Natural killer cell (primary cell): ENCODE data around the gene CLEC4M. TPM values are rescaled to one million over a fixed set of nuclear protein-coding genes. Genes with fewer than 3 reads are reported as not detected.

Experiments
- ATAC-seq, 3 donors: fragments of 150-1000 bp in 2 of 3; fragments of 200-7000 bp in 1 of 3; cut with Tn5 transposase; 1 replicate in 1 of 3; 2 replicates in 2 of 3; pipeline ENCODE4 v1.10.0; 2021; ENCODE audit warnings: mild to moderate bottlenecking in 2 of 3, moderate library complexity in 2 of 3
- DNase-seq, 2 donors: peaks; one replicate each; pipeline versions ENCODE4 v3.0.0 to v3.0.0-alpha.2; 2013 to 2021; ENCODE audit warnings: mixed read lengths in 1 of 2
- H3K27ac ChIP-seq: one replicate; pipeline ENCODE4 v1.5.1; 2013; ENCODE audit warnings: mild to moderate bottlenecking, low read length
- H3K27me3 ChIP-seq: one replicate; pipeline ENCODE4 v1.6.1; 2013; ENCODE audit warnings: low read length; ENCODE audit not compliant: control insufficient read depth, insufficient read depth
- H3K36me3 ChIP-seq: one replicate; pipeline ENCODE4 v1.6.1; 2013; ENCODE audit warnings: low read length; ENCODE audit not compliant: control insufficient read depth, insufficient read depth
- H3K4me1 ChIP-seq: one replicate; pipeline ENCODE4 v1.6.1; 2013; ENCODE audit warnings: low read length; ENCODE audit not compliant: control insufficient read depth, insufficient read depth
- H3K4me3 ChIP-seq: one replicate; pipeline ENCODE4 v1.5.1; 2013; ENCODE audit warnings: low read length
- H3K9me3 ChIP-seq: one replicate; pipeline ENCODE4 v1.6.1; 2013; ENCODE audit warnings: low read length; ENCODE audit not compliant: control insufficient read depth, insufficient read depth
- H3K27ac Mint-ChIP-seq, 2 donors: one replicate each; pipeline ENCODE4 v1.8.0; 2022; ENCODE audit warnings: mild to moderate bottlenecking in 2 of 2, mixed read lengths in 2 of 2, moderate library complexity in 1 of 2
- H3K27me3 Mint-ChIP-seq, 2 donors: one replicate each; pipeline ENCODE4 v1.8.0; 2022; ENCODE audit warnings: low read depth in 2 of 2, mixed read lengths in 2 of 2
- H3K36me3 Mint-ChIP-seq: one replicate; pipeline ENCODE4 v1.8.0; 2022; ENCODE audit warnings: mixed read lengths
- H3K4me1 Mint-ChIP-seq, 2 donors: one replicate each; pipeline ENCODE4 v1.8.0; 2022; ENCODE audit warnings: mixed read lengths in 2 of 2
- H3K4me3 Mint-ChIP-seq: one replicate; pipeline ENCODE4 v1.8.0; 2022; ENCODE audit warnings: mild to moderate bottlenecking, moderate library complexity, mixed read lengths
- H3K9me3 Mint-ChIP-seq, 2 donors: one replicate each; pipeline ENCODE4 v1.8.0; 2022; ENCODE audit warnings: mixed read lengths in 2 of 2
- WGBS: methylation state at CpG from one replicate; pipeline ENCODE4 v1.1.7; 2013; ENCODE audit warnings: missing lambda C conversion rate; ENCODE audit not compliant: insufficient coverage; 5-methylcytosine and 5-hydroxymethylcytosine counted together
- intact Hi-C: fragments of 100-400 bp; cut with micrococcal nuclease; formaldehyde crosslinking; loops from one replicate; pipeline ENCODE4 v1.14.2; 2022
- total RNA-seq, 4 donors: library from RNA; stranded (reverse); fragments of 120-200 nt in 1 of 4; gene quantifications; one replicate each; pipeline versions ENCODE4 v1.2.3 to v1.2.4, GENCODE V29; 2013 to 2022
- TF ChIP-seq, protein P1 (sequence below): fragments of 200-600 bp; IDR thresholded peaks from one replicate; pipeline ENCODE4 v1.8.0; 2022; ENCODE audit warnings: antibody characterized with exemption

The CLEC4M gene
- total RNA-seq, 3 donors from 2014 or later (not counting 1 experiment from before 2014, with no cell fraction given) = not detected

DNA sequence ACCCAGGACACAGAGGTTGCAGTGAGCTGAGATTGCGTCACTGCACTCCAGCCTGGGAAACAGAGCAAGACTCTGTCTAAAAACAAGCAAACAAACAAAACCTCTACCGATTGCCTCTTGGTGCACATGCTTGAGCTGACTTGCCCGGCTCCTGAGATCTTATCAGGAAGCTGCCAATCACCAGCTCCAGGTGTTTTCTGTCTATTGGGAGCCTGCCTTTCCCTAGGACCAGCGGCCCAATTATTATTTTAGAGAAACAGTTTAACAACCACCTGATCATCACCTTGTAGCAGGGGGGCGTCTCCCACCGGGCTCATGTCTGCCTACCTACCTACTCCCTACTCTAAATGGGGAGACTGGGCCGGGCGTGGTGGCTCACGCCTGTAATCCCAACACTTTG is 10.8 kb downstream of the CLEC4M start:
- Mint-ChIP-seq H3K9me3 (no peaks in the 10 kb centered on the region), H3K4me3 (no peak overlapping the region), H3K36me3 (no peaks in the 10 kb centered on the region), H3K27ac (no peak overlapping the region), H3K4me1 (peaks cover 10 to 12% of the 10 kb centered on the region in 2 donors), H3K27me3 (peaks cover 14 to 17% of the 10 kb centered on the region in 2 donors)
- Histone ChIP-seq H3K9me3 (no peaks in the 10 kb centered on the region), H3K4me1 (no peaks in the 10 kb centered on the region), H3K4me3 (no peak overlapping the region), H3K27me3 (peaks cover 3% of the 10 kb centered on the region), H3K27ac (no peak overlapping the region), H3K36me3 (no peaks in the 10 kb centered on the region)
- intact Hi-C loops = no loop called here
- DNase-seq (no peak), ATAC-seq (no peak)
- WGBS = 95% methylated on average over 9 of the region's 9 CpGs
- TF ChIP-seq, protein P1, sequence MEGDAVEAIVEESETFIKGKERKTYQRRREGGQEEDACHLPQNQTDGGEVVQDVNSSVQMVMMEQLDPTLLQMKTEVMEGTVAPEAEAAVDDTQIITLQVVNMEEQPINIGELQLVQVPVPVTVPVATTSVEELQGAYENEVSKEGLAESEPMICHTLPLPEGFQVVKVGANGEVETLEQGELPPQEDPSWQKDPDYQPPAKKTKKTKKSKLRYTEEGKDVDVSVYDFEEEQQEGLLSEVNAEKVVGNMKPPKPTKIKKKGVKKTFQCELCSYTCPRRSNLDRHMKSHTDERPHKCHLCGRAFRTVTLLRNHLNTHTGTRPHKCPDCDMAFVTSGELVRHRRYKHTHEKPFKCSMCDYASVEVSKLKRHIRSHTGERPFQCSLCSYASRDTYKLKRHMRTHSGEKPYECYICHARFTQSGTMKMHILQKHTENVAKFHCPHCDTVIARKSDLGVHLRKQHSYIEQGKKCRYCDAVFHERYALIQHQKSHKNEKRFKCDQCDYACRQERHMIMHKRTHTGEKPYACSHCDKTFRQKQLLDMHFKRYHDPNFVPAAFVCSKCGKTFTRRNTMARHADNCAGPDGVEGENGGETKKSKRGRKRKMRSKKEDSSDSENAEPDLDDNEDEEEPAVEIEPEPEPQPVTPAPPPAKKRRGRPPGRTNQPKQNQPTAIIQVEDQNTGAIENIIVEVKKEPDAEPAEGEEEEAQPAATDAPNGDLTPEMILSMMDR = no peak

DNA sequence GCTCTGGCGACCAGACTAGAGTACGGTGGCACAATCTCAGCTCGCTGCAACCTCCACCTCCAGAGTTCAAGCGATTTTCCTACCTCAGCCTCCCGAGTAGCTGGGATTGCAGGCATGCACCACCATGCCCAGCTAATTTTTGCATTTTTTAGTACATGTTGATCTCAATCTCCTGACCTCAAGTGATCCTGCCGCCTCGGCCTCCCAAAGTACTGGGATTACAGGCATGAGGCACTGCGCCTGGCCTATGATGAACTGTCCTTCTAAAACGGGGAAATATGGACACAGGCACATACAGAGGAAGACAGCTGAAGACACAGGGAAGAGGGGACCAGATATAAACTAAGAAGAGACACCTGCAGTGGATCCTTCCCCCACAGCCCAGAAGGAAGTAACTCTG is 12.7 kb downstream of the CLEC4M start:
- Histone ChIP-seq H3K27me3 (peaks cover 3% of the 10 kb centered on the region), H3K36me3 (no peaks in the 10 kb centered on the region), H3K4me3 (no peak overlapping the region), H3K4me1 (no peaks in the 10 kb centered on the region), H3K27ac (no peak overlapping the region), H3K9me3 (no peaks in the 10 kb centered on the region)
- Mint-ChIP-seq H3K27ac (no peak overlapping the region), H3K27me3 (peaks cover 0 to 15% of the 10 kb centered on the region in 2 donors), H3K4me3 (no peak overlapping the region), H3K9me3 (no peaks in the 10 kb centered on the region), H3K36me3 (no peaks in the 10 kb centered on the region), H3K4me1 (peaks cover 10 to 12% of the 10 kb centered on the region in 2 donors)
- WGBS = 97% methylated on average over 9 of the region's 9 CpGs
- no peak for ATAC-seq
- TF ChIP-seq, protein P1 = no peak
- intact Hi-C loops = no loop called here
- DNase-seq = no peak

DNA sequence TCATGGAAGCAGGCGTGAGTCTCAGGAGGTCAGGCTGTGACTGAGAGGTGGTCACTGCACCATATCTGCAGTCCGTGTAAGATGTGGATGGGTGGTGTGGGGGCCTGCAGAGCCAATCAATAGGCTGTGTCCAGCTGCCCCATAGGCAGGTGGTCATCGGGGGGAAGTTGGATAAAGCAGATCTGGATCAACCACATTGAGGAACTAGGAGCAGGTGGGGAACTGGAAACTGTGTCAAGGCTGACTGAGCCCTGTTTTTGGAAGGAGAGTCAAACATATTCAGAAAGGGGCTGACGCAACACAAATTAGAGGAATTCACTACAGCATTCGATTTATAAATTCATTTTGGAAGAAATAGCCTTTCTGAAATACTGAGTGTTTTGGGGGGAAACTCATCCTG is 15.0 kb downstream of the CLEC4M start:
- H3K4me3 ChIP-seq = no peak overlapping the region
- H3K36me3 Mint-ChIP-seq = no peaks in the 10 kb centered on the region
- no peak overlapping the region for H3K27ac ChIP-seq
- WGBS = 58% methylated on average over 5 of the region's 5 CpGs
- peaks cover under 1% of the 10 kb centered on the region in 2 donors for H3K4me1 Mint-ChIP-seq
- no peak overlapping the region for H3K27ac Mint-ChIP-seq
- H3K27me3 Mint-ChIP-seq = peaks cover 0 to 14% of the 10 kb centered on the region in 2 donors
- no peaks in the 10 kb centered on the region for H3K9me3 ChIP-seq
- no peak for DNase-seq
- no peaks in the 10 kb centered on the region for H3K27me3 ChIP-seq
- TF ChIP-seq, protein P1 = no peak
- no peak for ATAC-seq
- H3K4me1 ChIP-seq = no peaks in the 10 kb centered on the region
- H3K9me3 Mint-ChIP-seq = no peaks in the 10 kb centered on the region
- no peak overlapping the region for H3K4me3 Mint-ChIP-seq
- intact Hi-C loops = no loop called here
- H3K36me3 ChIP-seq = no peaks in the 10 kb centered on the region
